ENCODE measurements around the gene RAB36. TPM values are rescaled to one million over a fixed set of nuclear protein-coding genes. Genes with fewer than 3 reads are reported as not detected.

RAB36 gene
- total RNA-seq, 4 donors from 2014 or later = 0.38 to 1.0 (median 0.57) TPM

- no peak for TF ChIP-seq CTCF (IDR thresholded peaks at IDR 0.05; ENCODE audit: low read depth)
Observed at GRCh38 chr22:23202812-23203451, 57.7 kb downstream of the RAB36 start.

- no peak for TF ChIP-seq CTCF (IDR thresholded peaks at IDR 0.05; ENCODE audit: low read depth)
Observed at GRCh38 chr22:23203452-23204124, 58.3 kb downstream of the RAB36 start.

GRCh38 chr22:23204125-23204488 lies 58.8 kb downstream of the RAB36 start:
- TF ChIP-seq CTCF (IDR thresholded peaks at IDR 0.05; ENCODE audit: low read depth) = no peak

GRCh38 chr22:23204541-23205157 lies 59.4 kb downstream of the RAB36 start:
- TF ChIP-seq CTCF (IDR thresholded peaks at IDR 0.05; ENCODE audit: low read depth) = no peak

GRCh38 chr22:23205339-23206049 lies 60.2 kb downstream of the RAB36 start:
- no peak for TF ChIP-seq CTCF (IDR thresholded peaks at IDR 0.05; ENCODE audit: low read depth)

- no peak for TF ChIP-seq CTCF (IDR thresholded peaks at IDR 0.05; ENCODE audit: low read depth)
Observed at GRCh38 chr22:23206915-23207314, 61.6 kb downstream of the RAB36 start.

Data from subcutaneous adipose tissue (tissue), 4 donors.